PC-3 (cell line): ENCODE results near the gene SP140L. TPM values are rescaled to one million over a fixed set of nuclear protein-coding genes. Genes with fewer than 3 reads are reported as not detected.

Experiments used
- ATAC-seq: fragments of 200-7000 bp; cut with Tn5 transposase; 2 replicates; pipeline ENCODE4 v1.9.1; 2020; ENCODE audit warnings: mild to moderate bottlenecking, moderate library complexity
- BruUV-seq: library from RNA; stranded (reverse); fragments of 400-500 nt; replicated peaks from 2 replicates; lab custom pipeline; 2021; lab: Mats Ljungman, UMichigan
- CTCF ChIA-PET: fragments of 300-600 bp; sonication (Branson Sonifier 250); formaldehyde crosslinking; loops from one replicate; lab custom pipeline; 2022; ENCODE audit warnings: antibody characterized with exemption; lab: Charles Lee
- POLR2A ChIA-PET: fragments of 300-600 bp; sonication (Branson Sonifier 250); formaldehyde crosslinking; loops from one replicate; lab custom pipeline; 2022; ENCODE audit warnings: antibody characterized with exemption; ENCODE audit not compliant: unreplicated experiment; lab: Charles Lee
- DNase-seq: peaks from one replicate; pipeline ENCODE4 v3.0.0-alpha.2; 2015
- H2AFZ ChIP-seq: fragments of 300-600 bp; sonication (generic); 2 replicates; pipeline ENCODE4 v1.6.0; 2016; ENCODE audit warnings: antibody characterized with exemption, low read length
- H3F3A ChIP-seq: fragments of 300-600 bp; sonication (generic); one replicate; pipeline ENCODE4 v1.6.0; 2017; ENCODE audit warnings: antibody characterized with exemption, low read length, control low read depth, mild to moderate bottlenecking; ENCODE audit not compliant: unreplicated experiment
- H3K27ac ChIP-seq: fragments of 300-600 bp; sonication (generic); 2 replicates; pipeline ENCODE4 v1.5.1; 2016; ENCODE audit warnings: mild to moderate bottlenecking, low read length
- H3K27me3 ChIP-seq: fragments of 300-600 bp; sonication (generic); 2 replicates; pipeline ENCODE4 v1.6.1; 2016; ENCODE audit warnings: low read length, mixed read lengths
- H3K36me3 ChIP-seq: fragments of 300-600 bp; sonication (generic); 2 replicates; pipeline ENCODE4 v1.6.1; 2016; ENCODE audit warnings: low read depth, mixed run types, low read length, mixed read lengths
- H3K4me1 ChIP-seq: fragments of 300-600 bp; sonication (generic); 2 replicates; pipeline ENCODE4 v1.5.1; 2016; ENCODE audit warnings: low read length; ENCODE audit not compliant: insufficient read depth
- H3K4me2 ChIP-seq: fragments of 300-600 bp; sonication (generic); 2 replicates; pipeline ENCODE4 v1.6.0; 2016; ENCODE audit warnings: low read length
- H3K4me3 ChIP-seq: fragments of 300-600 bp; sonication (generic); 2 replicates; pipeline ENCODE4 v1.5.1; 2016; ENCODE audit warnings: mild to moderate bottlenecking, low read length, mixed read lengths
- H3K79me2 ChIP-seq: fragments of 300-600 bp; sonication (generic); 2 replicates; pipeline ENCODE4 v1.6.1; 2017; ENCODE audit warnings: low read length, mixed read lengths
- H3K9ac ChIP-seq: fragments of 300-600 bp; sonication (generic); 2 replicates; pipeline ENCODE4 v1.6.0; 2016; ENCODE audit warnings: mild to moderate bottlenecking, low read length
- H3K9me2 ChIP-seq: fragments of 300-600 bp; sonication (generic); replicated peaks from 2 replicates; pipeline ENCODE4 v1.6.1; 2016; ENCODE audit warnings: mixed run types, low read length, mixed read lengths
- H3K9me3 ChIP-seq: fragments of 300-600 bp; sonication (generic); 2 replicates; pipeline ENCODE4 v1.6.1; 2016; ENCODE audit warnings: low read length, mixed read lengths
- H4K20me1 ChIP-seq: fragments of 300-600 bp; sonication (generic); 2 replicates; pipeline ENCODE4 v1.6.1; 2016; ENCODE audit warnings: low read length, mixed read lengths
- CTCF ChIP-seq: fragments of 300-600 bp; sonication (generic); conservative IDR thresholded peaks from 2 replicates; pipeline ENCODE4 v1.5.1; 2017; ENCODE audit warnings: antibody characterized with exemption, low read depth, mild to moderate bottlenecking, low read length
- EZH2 ChIP-seq: fragments of 300-600 bp; sonication (generic); IDR thresholded peaks from one replicate; pipeline ENCODE4 v1.6.1; 2017; ENCODE audit warnings: antibody characterized with exemption, mild to moderate bottlenecking, low read length; ENCODE audit not compliant: unreplicated experiment
- EZH2phosphoT487 ChIP-seq: fragments of 300-600 bp; sonication (generic); IDR thresholded peaks from 2 replicates; pipeline ENCODE4 v1.6.1; 2018; ENCODE audit warnings: mild to moderate bottlenecking, antibody characterized with exemption, low read length, borderline replicate concordance
- intact Hi-C: fragments of 100-400 bp; cut with micrococcal nuclease; formaldehyde crosslinking; loops from 2 replicates; pipeline ENCODE4 v1.9.0; 2023
- total RNA-seq: library from RNA; depleted of rRNA; stranded (reverse); fragments of >200 nt; gene quantifications from 2 replicates; pipeline ENCODE4 v1.2.3, GENCODE V29; 2014

SP140L gene
- total RNA-seq, 1 experiment from 2014 or later = 2.8 TPM

DNA sequence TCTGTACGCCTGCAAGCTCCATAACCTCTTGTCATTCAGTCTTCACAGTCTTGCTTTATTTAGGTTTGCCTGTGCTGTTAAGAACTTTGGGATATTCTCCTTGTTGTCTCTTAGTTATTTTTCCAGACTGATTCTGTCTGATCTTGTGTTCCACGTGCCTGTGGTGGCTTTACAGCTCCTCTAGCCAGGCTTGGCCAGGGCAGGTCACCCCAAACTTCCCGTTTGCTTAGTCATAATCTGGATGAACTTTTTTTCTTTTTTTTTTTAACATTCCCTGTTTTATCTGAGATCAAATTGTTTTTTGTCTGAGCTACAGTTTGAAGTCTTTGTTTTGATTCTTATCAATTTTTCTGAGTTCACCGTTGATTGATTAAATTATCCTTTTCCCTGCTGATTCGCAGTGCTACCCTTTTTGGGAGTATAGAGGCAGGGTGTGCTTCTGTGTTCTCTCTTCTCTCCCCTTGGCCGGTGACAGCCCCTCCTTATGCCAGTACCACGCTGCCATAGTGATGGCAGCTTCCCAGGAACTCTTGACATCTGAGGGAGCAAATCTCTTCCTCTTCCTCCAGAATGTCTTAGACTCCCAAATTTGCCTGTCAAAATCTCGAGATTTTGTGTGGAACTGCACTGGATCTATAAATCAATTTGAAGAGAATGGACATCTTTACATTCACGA, 91.5 kb downstream of the SP140L start:
- no peaks in the 10 kb centered on the region for H3K36me3 ChIP-seq
- H3K79me2 ChIP-seq = peaks cover 50% of the 10 kb centered on the region
- TF ChIP-seq EZH2phosphoT487 (no peak), EZH2 (no peak), CTCF (no peak)
- DNase-seq = peak; percentile 42
- 0 out of 2 replicates have a peak, but pooled peaks cover under 1% of the 10 kb centered on the region for H4K20me1 ChIP-seq
- H3K9ac ChIP-seq = peak overlapping the region; percentile 67; the same call in 1 of the 2 replicates
- no peaks in the 10 kb centered on the region for H3K27me3 ChIP-seq
- H3K4me1 ChIP-seq = peaks cover 19% of the 10 kb centered on the region
- no peak overlapping the region for H2AFZ ChIP-seq
- CTCF ChIA-PET = no interaction called here
- ATAC-seq = no peak; the same call in 1 of the 2 replicates
- H3K4me2 ChIP-seq = peak overlapping the region; percentile 86
- peak overlapping the region; percentile 69 for H3K4me3 ChIP-seq
- H3K27ac ChIP-seq = peak overlapping the region; percentile 3; the same call in 1 of the 2 replicates
- no peaks in the 10 kb centered on the region for H3K9me2 ChIP-seq
- POLR2A ChIA-PET = no interaction called here
- no peaks in the 10 kb centered on the region for H3F3A ChIP-seq
- H3K9me3 ChIP-seq = no peaks in the 10 kb centered on the region
- intact Hi-C loops = loop anchor here (5.0 to 10.0 kb wide), 5 partner anchors 186 to 376 kb away; partner anchors contain the start of genes CAB39 and SP110
- no TSS peak for BruUV-seq

GRCh38 chr2:230419181-230419580, 92.2 kb downstream of the SP140L start:
- intact Hi-C loops = loop anchor here (5.0 to 10.0 kb wide), 5 partner anchors 187 to 376 kb away; partner anchors contain the start of genes CAB39 and SP110
- CTCF ChIA-PET = no interaction called here

More at GRCh38 chr2:230419181-230419580, 92.2 kb downstream of the SP140L start:
- H4K20me1 ChIP-seq = 0 out of 2 replicates have a peak, but pooled peaks cover 4% of the 10 kb centered on the region
- peaks cover 57% of the 10 kb centered on the region for H3K79me2 ChIP-seq
- no peaks in the 10 kb centered on the region for H3K9me3 ChIP-seq
- DNase-seq = no peak
- H3K36me3 ChIP-seq = no peaks in the 10 kb centered on the region
- no peaks in the 10 kb centered on the region for H3F3A ChIP-seq
- H3K4me1 ChIP-seq = peaks cover 19% of the 10 kb centered on the region
- no TSS peak for BruUV-seq
- POLR2A ChIA-PET = no interaction called here
- H3K27ac ChIP-seq = no peak overlapping the region
- no peak overlapping the region for H2AFZ ChIP-seq
- H3K9ac ChIP-seq = no peak overlapping the region
- TF ChIP-seq EZH2phosphoT487 (no peak), CTCF (no peak), EZH2 (no peak)
- ATAC-seq = no peak
- no peaks in the 10 kb centered on the region for H3K27me3 ChIP-seq
- H3K9me2 ChIP-seq = no peaks in the 10 kb centered on the region
- no peak overlapping the region for H3K4me2 ChIP-seq
- no peak overlapping the region for H3K4me3 ChIP-seq
